NCI-H1105 (cell line): ENCODE measurements around the gene ZBTB40.

Experiments used
- DNase-seq: peaks from one replicate; lab custom pipeline; 2025; lab: John Stamatoyannopoulos, UW

The ZBTB40 gene

GRCh38 chr1:22465671-22466070, 14.0 kb downstream of the ZBTB40 start:
- no peak for DNase-seq

GRCh38 chr1:22470227-22470626, 18.6 kb downstream of the ZBTB40 start:
- no peak for DNase-seq

- DNase-seq = peak; percentile 2
Measured at GRCh38 chr1:22471078-22471477, 19.4 kb downstream of the ZBTB40 start.

GRCh38 chr1:22471610-22472009, 20.0 kb downstream of the ZBTB40 start:
- no peak for DNase-seq

GRCh38 chr1:22472596-22472995, 20.9 kb downstream of the ZBTB40 start:
- DNase-seq = no peak

- DNase-seq = no peak
Measured at GRCh38 chr1:22473952-22474351, 22.3 kb downstream of the ZBTB40 start.

GRCh38 chr1:22476566-22476965, 24.9 kb downstream of the ZBTB40 start:
- DNase-seq = no peak

- DNase-seq = no peak
Measured at GRCh38 chr1:22483121-22483520, 31.5 kb downstream of the ZBTB40 start.

GRCh38 chr1:22484706-22485345, 33.2 kb downstream of the ZBTB40 start:
- no peak for DNase-seq

GRCh38 chr1:22485431-22485830, 33.8 kb downstream of the ZBTB40 start:
- DNase-seq = no peak

GRCh38 chr1:22487781-22488180, 36.1 kb downstream of the ZBTB40 start:
- DNase-seq = no peak

- DNase-seq = no peak
Measured at GRCh38 chr1:22488319-22488718, 36.7 kb downstream of the ZBTB40 start.

- DNase-seq = no peak
Measured at GRCh38 chr1:22489278-22489677, 37.6 kb downstream of the ZBTB40 start.

GRCh38 chr1:22489823-22490222, 38.2 kb downstream of the ZBTB40 start:
- DNase-seq = no peak

GRCh38 chr1:22490309-22490708, 38.7 kb downstream of the ZBTB40 start:
- DNase-seq = no peak

- DNase-seq = no peak
Measured at GRCh38 chr1:22491995-22492715, 40.5 kb downstream of the ZBTB40 start.

- no peak for DNase-seq
Measured at GRCh38 chr1:22494144-22494543, 42.5 kb downstream of the ZBTB40 start.

GRCh38 chr1:22494943-22495579, 43.4 kb downstream of the ZBTB40 start:
- DNase-seq = no peak

GRCh38 chr1:22496536-22497160, 45.0 kb downstream of the ZBTB40 start:
- no peak for DNase-seq

- no peak for DNase-seq
Measured at GRCh38 chr1:22498463-22498862, 46.8 kb downstream of the ZBTB40 start.

- no peak for DNase-seq
Measured at GRCh38 chr1:22500058-22500457, 48.4 kb downstream of the ZBTB40 start.

GRCh38 chr1:22500471-22500870, 48.8 kb downstream of the ZBTB40 start:
- DNase-seq = peak; percentile 61

GRCh38 chr1:22502202-22502601, 50.6 kb downstream of the ZBTB40 start:
- DNase-seq = no peak
